ENCODE results near the gene DENND1A.
"Not testable (repeated sequence)": the region's sequence is repeated elsewhere in the genome, so short reads cannot be mapped to it uniquely, and the experiment has no call there.

The DENND1A gene

GRCh38 chr9:123431581-123431980 lies 498.3 kb downstream of the DENND1A start:
- ChIA-PET POLR2A (no interaction called here), CTCF (interaction anchor here (1.0 kb wide), 2 partner anchors 10 kb away, joined by 3 read pairs; no protein-coding TSS in a partner anchor)
- DNase-seq (ENCODE audit: extremely low spot score), result no peak
- no peak for TF ChIP-seq CTCF (IDR thresholded peaks at IDR 0.05; ENCODE audit: control extremely low read depth, extremely low read depth, low read depth, missing control alignments)

DNA sequence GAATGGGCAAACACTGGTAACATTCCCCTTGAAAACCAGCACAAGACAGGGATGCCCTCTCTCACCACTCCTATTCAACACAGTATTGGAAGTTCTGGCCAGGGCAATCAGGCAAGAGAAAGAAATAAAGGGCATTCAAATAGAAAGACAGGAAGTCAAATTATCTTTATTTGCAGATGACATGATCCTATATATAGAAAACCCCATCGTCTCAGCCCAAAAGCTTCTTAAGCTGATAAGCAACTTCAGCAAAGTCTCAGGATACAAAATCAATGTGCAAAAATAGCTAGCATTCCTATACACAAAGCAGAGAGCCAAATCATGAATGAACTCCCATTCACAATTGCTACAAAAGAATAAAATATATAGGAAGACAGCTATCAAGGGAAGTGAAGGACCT lies 501.5 kb downstream of the DENND1A start:
- DNase-seq (ENCODE audit: extremely low spot score); POLR2A ChIA-PET; CTCF ChIA-PET: not testable (repeated sequence)

GRCh38 chr9:123426406-123426805 lies 503.5 kb downstream of the DENND1A start:
- CTCF ChIA-PET, result interaction anchor here (0.7 to 1.6 kb wide), 3 partner anchors 9 to 42 kb away, joined by 3 to 4 read pairs (median 3); no protein-coding TSS in a partner anchor
- DNase-seq (ENCODE audit: extremely low spot score), result peak; percentile 61
- POLR2A ChIA-PET, result interaction anchor here (0.6 kb wide), 1 partner anchor 38 kb away, joined by 4 read pairs; no protein-coding TSS in a partner anchor
- no peak for TF ChIP-seq CTCF (IDR thresholded peaks at IDR 0.05; ENCODE audit: control extremely low read depth, extremely low read depth, low read depth, missing control alignments)

GRCh38 chr9:123425836-123426365 lies 504.0 kb downstream of the DENND1A start:
- no peak for TF ChIP-seq CTCF (IDR thresholded peaks at IDR 0.05; ENCODE audit: control extremely low read depth, extremely low read depth, low read depth, missing control alignments)
- CTCF ChIA-PET, result interaction anchor here (0.7 to 1.6 kb wide), 2 partner anchors 9 to 43 kb away, joined by 3 to 4 read pairs; no protein-coding TSS in a partner anchor

GRCh38 chr9:123425261-123425821 lies 504.6 kb downstream of the DENND1A start:
- CTCF ChIA-PET, result no interaction called here
- no peak for TF ChIP-seq CTCF (IDR thresholded peaks at IDR 0.05; ENCODE audit: control extremely low read depth, extremely low read depth, low read depth, missing control alignments)
- DNase-seq (ENCODE audit: extremely low spot score), result no peak
- POLR2A ChIA-PET, result interaction anchor here (0.5 kb wide), 1 partner anchor 214 kb away, joined by 3 read pairs; no protein-coding TSS in a partner anchor

More at GRCh38 chr9:123425836-123426365, 504.0 kb downstream of the DENND1A start:
- DNase-seq (ENCODE audit: extremely low spot score), result no peak
- POLR2A ChIA-PET, result no interaction called here

- POLR2A ChIA-PET, result interaction anchor here (0.5 kb wide), 1 partner anchor 215 kb away, joined by 3 read pairs; no protein-coding TSS in a partner anchor
- CTCF ChIA-PET, result no interaction called here
- no peak for TF ChIP-seq CTCF (IDR thresholded peaks at IDR 0.05; ENCODE audit: control extremely low read depth, extremely low read depth, low read depth, missing control alignments)
- DNase-seq (ENCODE audit: extremely low spot score), result no peak
Measured at GRCh38 chr9:123424552-123425225, 505.2 kb downstream of the DENND1A start.

GRCh38 chr9:123424131-123424530 lies 505.8 kb downstream of the DENND1A start:
- no peak for DNase-seq (ENCODE audit: extremely low spot score)
- CTCF ChIA-PET, result no interaction called here
- POLR2A ChIA-PET, result no interaction called here
- TF ChIP-seq CTCF (IDR thresholded peaks at IDR 0.05; ENCODE audit: control extremely low read depth, extremely low read depth, low read depth, missing control alignments), result no peak

All from GM10248 (cell line).